IMR-90 (cell line): ENCODE results near the gene NEUROD1. TPM values are rescaled to one million over a fixed set of nuclear protein-coding genes. Genes with fewer than 3 reads are reported as not detected.

ENCODE experiments used
- ATAC-seq: fragments of 200-7000 bp; cut with Tn5 transposase; 2 replicates; pipeline ENCODE4 v1.9.1; 2020; ENCODE audit warnings: low read depth, mild to moderate bottlenecking, moderate library complexity
- BruUV-seq: library from RNA; stranded (reverse); fragments of 400-500 nt; replicated peaks from 2 replicates; lab custom pipeline; 2021; lab: Mats Ljungman, UMichigan
- CTCF ChIA-PET: fragments of 300-600 bp; formaldehyde crosslinking; extraction: SDS; loops from one replicate; lab custom pipeline; 2021; ENCODE audit warnings: antibody characterized with exemption; lab: Yijun Ruan, JAX
- POLR2A ChIA-PET: fragments of 300-600 bp; sonication (Branson Sonifier 250); formaldehyde crosslinking; loops from one replicate; lab custom pipeline; 2022; ENCODE audit warnings: antibody characterized with exemption; ENCODE audit not compliant: unreplicated experiment; lab: Charles Lee
- DNase-seq: peaks from one replicate; pipeline ENCODE4 v3.0.0; 2013
- H2AFZ ChIP-seq: replicated peaks from 2 replicates; pipeline ENCODE3; 2013; ENCODE audit warnings: low read length, mild to moderate bottlenecking; ENCODE audit not compliant: poor library complexity
- H2AK5ac ChIP-seq: 2 replicates; pipeline ENCODE4 v1.6.1; 2013; ENCODE audit warnings: low read depth, low read length, inconsistent platforms
- H2AK9ac ChIP-seq: replicated peaks from 2 replicates; pipeline ENCODE3; 2013; ENCODE audit warnings: mild to moderate bottlenecking, low read depth, low read length, moderate library complexity; ENCODE audit not compliant: poor library complexity
- H2BK120ac ChIP-seq: 2 replicates; pipeline ENCODE4 v1.6.1; 2013; ENCODE audit warnings: low read depth, low read length, inconsistent platforms
- H2BK15ac ChIP-seq: 3 replicates; pipeline ENCODE4 v1.6.1; 2013; ENCODE audit warnings: low read depth, low read length, inconsistent platforms
- H2BK20ac ChIP-seq: 2 replicates; pipeline ENCODE4 v1.6.1; 2013; ENCODE audit warnings: low read depth, mild to moderate bottlenecking, inconsistent platforms, low read length, moderate library complexity
- H2BK5ac ChIP-seq: 2 replicates; pipeline ENCODE4 v1.6.1; 2013; ENCODE audit warnings: mild to moderate bottlenecking, low read depth, low read length, inconsistent platforms; ENCODE audit not compliant: poor library complexity, severe bottlenecking
- H3K14ac ChIP-seq: replicated peaks from 2 replicates; pipeline ENCODE4 v1.6.1; 2013; ENCODE audit warnings: low read depth, low read length, inconsistent platforms
- H3K18ac ChIP-seq: 2 replicates; pipeline ENCODE4 v1.6.1; 2013; ENCODE audit warnings: low read depth, low read length, control low read depth
- H3K23ac ChIP-seq: 2 replicates; pipeline ENCODE4 v1.6.1; 2013; ENCODE audit warnings: low read depth, low read length, inconsistent platforms
- H3K27ac ChIP-seq: 2 replicates; pipeline ENCODE4 v1.5.1; 2013; ENCODE audit warnings: mild to moderate bottlenecking, control low read depth, low read length; ENCODE audit not compliant: insufficient read depth
- H3K27me3 ChIP-seq: 2 replicates; pipeline ENCODE4 v1.6.1; 2013; ENCODE audit warnings: low read length; ENCODE audit not compliant: control insufficient read depth, insufficient read depth
- H3K36me3 ChIP-seq: 2 replicates; pipeline ENCODE4 v1.6.1; 2013; ENCODE audit warnings: low read length, mixed read lengths; ENCODE audit not compliant: control insufficient read depth, insufficient read depth
- H3K4ac ChIP-seq: 2 replicates; pipeline ENCODE4 v1.6.1; 2013; ENCODE audit warnings: low read depth, low read length, inconsistent platforms
- H3K4me1 ChIP-seq: 2 replicates; pipeline ENCODE4 v1.6.1; 2013; ENCODE audit warnings: low read length, mixed read lengths; ENCODE audit not compliant: control insufficient read depth, insufficient read depth
- H3K4me2 ChIP-seq: 2 replicates; pipeline ENCODE4 v1.6.1; 2013; ENCODE audit warnings: low read depth, mild to moderate bottlenecking, control low read depth, low read length, moderate library complexity
- H3K4me3 ChIP-seq: 2 replicates; pipeline ENCODE4 v1.5.1; 2013; ENCODE audit warnings: low read depth, mild to moderate bottlenecking, control low read depth, low read length, moderate library complexity; ENCODE audit not compliant: insufficient read depth
- H3K56ac ChIP-seq: 2 replicates; pipeline ENCODE4 v1.6.1; 2013; ENCODE audit warnings: low read length, inconsistent platforms; ENCODE audit not compliant: insufficient read depth; ENCODE audit errors: extremely low read depth
- H3K79me1 ChIP-seq, 2 experiments: 2 replicates each; pipeline ENCODE4 v1.6.1; 2013; ENCODE audit warnings: low read length in 2 of 2, inconsistent platforms in 1 of 2, low read depth in 1 of 2
- H3K9ac ChIP-seq: 2 replicates; pipeline ENCODE4 v1.6.1; 2013; ENCODE audit warnings: low read depth, low read length, control low read depth
- H3K9me1 ChIP-seq: 2 replicates; pipeline ENCODE4 v1.6.1; 2013; ENCODE audit warnings: low read length, inconsistent platforms; ENCODE audit not compliant: insufficient read depth
- H3K9me3 ChIP-seq: 2 replicates; pipeline ENCODE4 v1.6.1; 2013; ENCODE audit warnings: low read length; ENCODE audit not compliant: control insufficient read depth, insufficient read depth
- H4K20me1 ChIP-seq: 2 replicates; pipeline ENCODE4 v1.6.1; 2013; ENCODE audit warnings: low read length, inconsistent platforms; ENCODE audit not compliant: insufficient read depth
- H4K5ac ChIP-seq: 2 replicates; pipeline ENCODE4 v1.6.1; 2013; ENCODE audit warnings: mild to moderate bottlenecking, low read depth, low read length, control low read depth
- H4K8ac ChIP-seq, 2 experiments: 2 replicates each; pipeline ENCODE4 v1.6.1; 2013; ENCODE audit warnings: low read depth in 2 of 2, low read length in 2 of 2, control low read depth in 1 of 2, inconsistent platforms in 1 of 2
- H4K91ac ChIP-seq: 2 replicates; pipeline ENCODE4 v1.6.1; 2013; ENCODE audit warnings: low read depth, low read length, inconsistent platforms; ENCODE audit not compliant: insufficient read depth
- FOS ChIP-seq: fragments of 150-350 bp; IDR thresholded peaks from 2 replicates; pipeline ENCODE4 v1.6.1; 2016; ENCODE audit warnings: low read depth, low read length
- MAZ ChIP-seq: IDR thresholded peaks from 2 replicates; pipeline ENCODE4 v1.6.1; 2012; ENCODE audit warnings: low read depth, mild to moderate bottlenecking, low read length, improper control_type of control experiment, moderate library complexity, borderline replicate concordance
- MXI1 ChIP-seq: IDR thresholded peaks from 2 replicates; pipeline ENCODE4 v1.6.1; 2012; ENCODE audit warnings: low read depth, mild to moderate bottlenecking, low read length, moderate library complexity, borderline replicate concordance
- NFE2L2 ChIP-seq: fragments of 150-350 bp; IDR thresholded peaks from 2 replicates; pipeline ENCODE4 v1.6.1; 2016; ENCODE audit warnings: low read depth, mild to moderate bottlenecking, low read length
- RFX5 ChIP-seq: IDR thresholded peaks from 2 replicates; pipeline ENCODE4 v1.8.0; 2012; ENCODE audit warnings: low read depth, mild to moderate bottlenecking, low read length, moderate library complexity
- WGBS, 2 experiments: methylation state at CpG; one replicate each; pipeline versions ENCODE4 v1.1.5 to v1.1.7; 2013; ENCODE audit warnings: missing lambda C conversion rate in 2 of 2; ENCODE audit not compliant: insufficient read length in 1 of 2; ENCODE audit errors: extremely low coverage in 2 of 2; 5-methylcytosine and 5-hydroxymethylcytosine counted together
- dilution Hi-C: fragments of 300-500 bp; cut with HindIII; formaldehyde crosslinking; loops from one replicate; pipeline ENCODE4 v1.14.3; 2018; ENCODE audit warnings: low sequenced_read_pairs; ENCODE audit not compliant: unreplicated experiment
- in situ Hi-C: fragments of 300-500 bp; cut with MboI; formaldehyde crosslinking; loops from 3 replicates; pipeline ENCODE4 v1.14.3; 2019; ENCODE audit warnings: low sequenced_read_pairs, inconsistent platforms, mixed read lengths
- intact Hi-C: fragments of 100-400 bp; cut with micrococcal nuclease; formaldehyde crosslinking; loops from 2 replicates; pipeline ENCODE4 v1.10.0; 2022
- polyA plus RNA-seq, 3 experiments: library from polyadenylated mRNA; depleted of rRNA; stranded (reverse); fragments of >200 nt; gene quantifications; 2 replicates each; pipeline ENCODE4 v1.2.3, GENCODE V29; 2012; ENCODE audit warnings: low replicate concordance in 1 of 3
- total RNA-seq: library from RNA; depleted of rRNA; stranded (reverse); fragments of >200 nt; gene quantifications from 2 replicates; pipeline ENCODE4 v1.2.3, GENCODE V29; 2012
- TF ChIP-seq, protein P1 (sequence below): conservative IDR thresholded peaks from 2 replicates; pipeline ENCODE4 v1.5.1; 2012; ENCODE audit warnings: mild to moderate bottlenecking, low read depth, low read length, improper control_type of control experiment

The NEUROD1 gene
- total and polyA plus RNA-seq, 2 of the 4 experiments (the other 2 are of a cell fraction), result not detected

DNA sequence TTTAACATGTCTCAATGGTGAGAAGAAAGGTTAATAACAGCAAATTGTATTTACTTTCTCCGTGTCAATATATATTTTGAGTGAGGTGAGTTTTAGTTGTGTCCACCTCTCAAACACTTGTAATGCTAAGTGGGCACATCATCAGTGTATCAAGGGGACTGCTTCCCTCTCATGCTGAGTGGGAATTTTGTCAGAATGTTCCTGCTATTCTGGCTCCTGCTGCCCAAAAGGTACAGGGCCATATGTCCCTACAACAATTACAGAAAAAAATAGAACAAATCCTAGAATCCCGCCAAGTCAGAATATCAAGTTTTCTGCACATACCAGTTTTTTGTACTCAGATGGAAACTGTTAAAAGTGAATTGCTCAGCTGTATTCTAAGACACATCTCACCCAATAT lies 18.0 kb downstream of the NEUROD1 start:
- no peaks in the 10 kb centered on the region for H3K36me3 ChIP-seq
- H3K4ac ChIP-seq, result no peak overlapping the region
- no peak overlapping the region for H2AK9ac ChIP-seq
- TF ChIP-seq MAZ, result no peak
- TF ChIP-seq NFE2L2, result no peak
- TF ChIP-seq, protein P1, sequence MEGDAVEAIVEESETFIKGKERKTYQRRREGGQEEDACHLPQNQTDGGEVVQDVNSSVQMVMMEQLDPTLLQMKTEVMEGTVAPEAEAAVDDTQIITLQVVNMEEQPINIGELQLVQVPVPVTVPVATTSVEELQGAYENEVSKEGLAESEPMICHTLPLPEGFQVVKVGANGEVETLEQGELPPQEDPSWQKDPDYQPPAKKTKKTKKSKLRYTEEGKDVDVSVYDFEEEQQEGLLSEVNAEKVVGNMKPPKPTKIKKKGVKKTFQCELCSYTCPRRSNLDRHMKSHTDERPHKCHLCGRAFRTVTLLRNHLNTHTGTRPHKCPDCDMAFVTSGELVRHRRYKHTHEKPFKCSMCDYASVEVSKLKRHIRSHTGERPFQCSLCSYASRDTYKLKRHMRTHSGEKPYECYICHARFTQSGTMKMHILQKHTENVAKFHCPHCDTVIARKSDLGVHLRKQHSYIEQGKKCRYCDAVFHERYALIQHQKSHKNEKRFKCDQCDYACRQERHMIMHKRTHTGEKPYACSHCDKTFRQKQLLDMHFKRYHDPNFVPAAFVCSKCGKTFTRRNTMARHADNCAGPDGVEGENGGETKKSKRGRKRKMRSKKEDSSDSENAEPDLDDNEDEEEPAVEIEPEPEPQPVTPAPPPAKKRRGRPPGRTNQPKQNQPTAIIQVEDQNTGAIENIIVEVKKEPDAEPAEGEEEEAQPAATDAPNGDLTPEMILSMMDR, result no peak
- TF ChIP-seq RFX5, result no peak
- TF ChIP-seq FOS, result no peak
- no peak for TF ChIP-seq MXI1
- intact Hi-C loops, result no loop called here
- no peak for ATAC-seq
- WGBS, 2 experiments, result no CpG with 5 or more reads among the region's 2 CpGs
- ChIA-PET CTCF (no interaction called here), POLR2A (no interaction called here)
- H3K4me2 ChIP-seq, result no peak overlapping the region
- no peaks in the 10 kb centered on the region for H3K9me3 ChIP-seq
- no peak overlapping the region for H3K23ac ChIP-seq
- H2BK120ac ChIP-seq, result no peak overlapping the region
- H2BK5ac ChIP-seq, result no peak overlapping the region
- no peak overlapping the region for H3K27ac ChIP-seq
- no peak overlapping the region for H4K8ac ChIP-seq
- no peak overlapping the region for H2AFZ ChIP-seq
- no TSS peak for BruUV-seq
- no peak overlapping the region for H4K5ac ChIP-seq
- H3K14ac ChIP-seq, result no peak overlapping the region
- in situ Hi-C loops, result no loop called here
- dilution Hi-C loops, result no loop called here
- H3K4me1 ChIP-seq, result no peaks in the 10 kb centered on the region
- no peak overlapping the region for H2BK15ac ChIP-seq
- no peak overlapping the region for H3K56ac ChIP-seq
- no peaks in the 10 kb centered on the region for H3K79me1 ChIP-seq
- H3K4me3 ChIP-seq, result no peak overlapping the region
- H2BK20ac ChIP-seq, result no peak overlapping the region
- no peak overlapping the region for H4K91ac ChIP-seq
- no peak for DNase-seq
- H4K20me1 ChIP-seq, result no peaks in the 10 kb centered on the region
- no peak overlapping the region for H3K9ac ChIP-seq
- no peaks in the 10 kb centered on the region for H3K9me1 ChIP-seq
- H3K18ac ChIP-seq, result no peak overlapping the region
- H2AK5ac ChIP-seq, result no peak overlapping the region
- H3K27me3 ChIP-seq, result peaks cover 25% of the 10 kb centered on the region
